Endothelial cell (in vitro differentiated cells): ENCODE results near the gene DNAAF8. TPM values are rescaled to one million over a fixed set of nuclear protein-coding genes. Genes with fewer than 3 reads are reported as not detected.

ENCODE experiments used
- DNase-seq: peaks from one replicate; pipeline ENCODE4 v3.0.0; 2021; ENCODE audit warnings: low spot score
- H3K27ac Mint-ChIP-seq: one replicate; pipeline ENCODE4 v1.8.0; 2021; ENCODE audit warnings: mixed read lengths, inconsistent platforms; ENCODE audit not compliant: unreplicated experiment
- H3K27me3 Mint-ChIP-seq: one replicate; pipeline ENCODE4 v1.8.0; 2021; ENCODE audit warnings: mild to moderate bottlenecking, moderate library complexity, mixed read lengths, inconsistent platforms; ENCODE audit not compliant: unreplicated experiment
- H3K36me3 Mint-ChIP-seq: one replicate; pipeline ENCODE4 v1.8.0; 2021; ENCODE audit warnings: mild to moderate bottlenecking, low read depth, mixed read lengths, inconsistent platforms; ENCODE audit not compliant: unreplicated experiment
- H3K4me1 Mint-ChIP-seq: one replicate; pipeline ENCODE4 v1.8.0; 2021; ENCODE audit warnings: mild to moderate bottlenecking, mixed read lengths, inconsistent platforms; ENCODE audit not compliant: unreplicated experiment
- H3K4me3 Mint-ChIP-seq: one replicate; pipeline ENCODE4 v1.8.0; 2021; ENCODE audit warnings: mild to moderate bottlenecking, mixed read lengths, inconsistent platforms; ENCODE audit not compliant: unreplicated experiment
- H3K9me3 Mint-ChIP-seq: one replicate; pipeline ENCODE4 v1.8.0; 2021; ENCODE audit warnings: mixed read lengths, inconsistent platforms; ENCODE audit not compliant: unreplicated experiment
- total RNA-seq: library from RNA; stranded (reverse); fragmentation: NEBNext Ultra II Directional; extraction: Animal tissue kit (Norgen Biotek cat#: 25700); gene quantifications from one replicate; pipeline ENCODE4 v1.2.1, GENCODE V29; 2021; ENCODE audit not compliant: unreplicated experiment
- TF ChIP-seq, protein P1 (sequence below): fragments of 200-600 bp; sonication (generic); IDR thresholded peaks from one replicate; pipeline ENCODE4 v1.5.0; 2021; ENCODE audit warnings: antibody characterized with exemption; ENCODE audit not compliant: unreplicated experiment

The DNAAF8 gene
- total RNA-seq, 1 donor from 2014 or later, result 0.18 TPM

DNA sequence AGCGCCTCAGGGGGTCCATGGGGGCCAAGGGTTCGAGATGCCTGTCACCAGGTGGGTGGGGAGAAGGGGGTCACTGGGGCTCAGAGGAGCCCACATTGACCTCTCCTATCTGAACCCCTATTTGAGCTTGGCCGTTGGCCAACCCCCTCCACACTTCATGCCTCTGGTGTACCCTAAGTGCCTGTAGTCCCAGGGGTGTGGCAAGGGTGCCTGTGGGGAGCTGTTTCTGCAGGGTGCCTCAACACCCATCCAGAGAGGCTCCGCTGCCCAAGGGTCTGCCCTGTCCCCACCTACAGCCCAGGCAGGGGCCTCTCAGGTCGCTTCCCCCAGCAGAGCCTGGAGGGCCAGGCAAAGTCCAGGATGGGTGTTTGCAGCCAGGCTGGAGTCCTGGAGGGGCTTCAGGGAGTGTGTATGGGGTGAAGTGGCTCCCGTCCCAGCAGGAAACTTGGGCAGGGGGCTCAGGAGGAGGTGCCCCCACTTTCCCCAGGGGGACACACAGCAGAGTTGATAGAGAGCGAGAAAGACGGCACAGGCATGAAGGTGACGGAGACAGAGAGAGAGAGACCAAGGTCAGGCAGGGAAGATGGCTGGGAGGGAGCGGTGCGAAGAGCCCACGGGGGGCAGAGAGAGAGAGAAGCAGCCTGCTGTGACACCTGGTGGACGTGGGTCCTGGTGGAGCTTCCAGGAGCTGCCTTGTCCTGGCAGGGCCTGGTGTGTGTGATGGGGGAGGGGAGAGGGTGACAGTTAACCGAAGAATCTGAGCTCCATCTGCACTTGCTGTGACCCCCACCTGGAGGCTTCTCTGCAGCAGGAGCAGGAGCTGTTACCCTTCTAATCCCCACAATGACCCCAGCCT is 53.5 kb downstream of the DNAAF8 start, which contains the start of gene SEPTIN12:
TSS of gene SEPTIN12 (minus strand) at position 719 of the 856 bp plus-strand sequence. CDS start at position 19, 700 bp downstream.
- H3K27me3 Mint-ChIP-seq, result peaks cover 8% of the 10 kb centered on the region
- DNase-seq, result no peak
- H3K27ac Mint-ChIP-seq, result no peak within 1 kb of the TSS

DNA sequence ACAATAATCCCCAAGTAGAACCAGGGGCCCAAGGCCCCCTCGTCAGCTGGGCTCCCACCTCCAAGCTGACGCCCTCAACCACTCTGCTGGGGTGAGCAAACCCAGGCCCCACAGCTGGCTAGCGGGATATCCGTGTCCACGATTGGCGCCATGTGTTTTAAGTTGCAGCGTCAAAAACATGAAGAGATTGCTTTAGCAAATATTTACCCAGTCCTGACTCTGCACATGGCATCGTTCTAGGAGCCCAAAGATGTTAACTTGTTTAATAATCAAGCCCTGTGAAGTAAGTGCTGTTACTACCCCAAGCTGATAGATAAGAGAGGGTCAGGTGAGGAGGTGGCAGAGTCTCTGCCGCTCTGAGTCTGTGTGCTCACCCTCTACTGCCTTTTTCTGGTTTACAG is 54.2 kb downstream of the DNAAF8 start:
- H3K27me3 Mint-ChIP-seq, result peaks cover 5% of the 10 kb centered on the region
- no peak for DNase-seq
- H3K27ac Mint-ChIP-seq, result no peak overlapping the region
- H3K9me3 Mint-ChIP-seq, result no peaks in the 10 kb centered on the region
- no peak overlapping the region for H3K4me3 Mint-ChIP-seq
- no peaks in the 10 kb centered on the region for H3K4me1 Mint-ChIP-seq
- TF ChIP-seq, protein P1, sequence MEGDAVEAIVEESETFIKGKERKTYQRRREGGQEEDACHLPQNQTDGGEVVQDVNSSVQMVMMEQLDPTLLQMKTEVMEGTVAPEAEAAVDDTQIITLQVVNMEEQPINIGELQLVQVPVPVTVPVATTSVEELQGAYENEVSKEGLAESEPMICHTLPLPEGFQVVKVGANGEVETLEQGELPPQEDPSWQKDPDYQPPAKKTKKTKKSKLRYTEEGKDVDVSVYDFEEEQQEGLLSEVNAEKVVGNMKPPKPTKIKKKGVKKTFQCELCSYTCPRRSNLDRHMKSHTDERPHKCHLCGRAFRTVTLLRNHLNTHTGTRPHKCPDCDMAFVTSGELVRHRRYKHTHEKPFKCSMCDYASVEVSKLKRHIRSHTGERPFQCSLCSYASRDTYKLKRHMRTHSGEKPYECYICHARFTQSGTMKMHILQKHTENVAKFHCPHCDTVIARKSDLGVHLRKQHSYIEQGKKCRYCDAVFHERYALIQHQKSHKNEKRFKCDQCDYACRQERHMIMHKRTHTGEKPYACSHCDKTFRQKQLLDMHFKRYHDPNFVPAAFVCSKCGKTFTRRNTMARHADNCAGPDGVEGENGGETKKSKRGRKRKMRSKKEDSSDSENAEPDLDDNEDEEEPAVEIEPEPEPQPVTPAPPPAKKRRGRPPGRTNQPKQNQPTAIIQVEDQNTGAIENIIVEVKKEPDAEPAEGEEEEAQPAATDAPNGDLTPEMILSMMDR, result no peak
- peaks cover 4% of the 10 kb centered on the region for H3K36me3 Mint-ChIP-seq

More for the DNA sequence above, 53.5 kb downstream of the DNAAF8 start, which contains the start of gene SEPTIN12:
- peaks cover 10% of the 10 kb centered on the region for H3K36me3 Mint-ChIP-seq
- H3K9me3 Mint-ChIP-seq, result no peaks in the 10 kb centered on the region
- TF ChIP-seq, protein P1, result no peak
- H3K4me1 Mint-ChIP-seq, result no peaks in the 10 kb centered on the region
- no peak within 1 kb of the TSS for H3K4me3 Mint-ChIP-seq

DNA sequence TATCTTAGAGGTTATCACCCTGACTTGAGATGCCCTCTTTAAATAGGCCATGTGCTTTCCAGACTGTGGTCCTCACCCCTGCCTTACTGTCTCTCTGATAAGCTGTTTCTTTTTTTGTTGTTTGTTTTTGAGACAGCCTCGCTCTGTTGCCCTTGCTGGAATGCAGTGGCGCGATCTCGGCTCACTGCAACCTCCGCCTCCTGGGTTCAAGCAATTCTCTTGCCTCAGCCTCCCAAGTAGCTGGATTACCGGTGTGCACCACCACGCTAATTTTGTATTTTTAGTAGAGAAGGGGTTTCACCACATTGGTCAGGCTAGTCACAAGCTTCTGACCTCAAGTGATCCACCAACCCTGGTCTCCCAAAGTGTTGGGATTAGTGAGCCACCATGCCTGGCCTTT is 54.6 kb downstream of the DNAAF8 start:
- TF ChIP-seq, protein P1, result no peak
- H3K4me1 Mint-ChIP-seq, result no peaks in the 10 kb centered on the region
- no peak overlapping the region for H3K27ac Mint-ChIP-seq
- H3K27me3 Mint-ChIP-seq, result peaks cover 5% of the 10 kb centered on the region
- no peak overlapping the region for H3K4me3 Mint-ChIP-seq
- peaks cover 4% of the 10 kb centered on the region for H3K36me3 Mint-ChIP-seq
- no peaks in the 10 kb centered on the region for H3K9me3 Mint-ChIP-seq
- no peak for DNase-seq

DNA sequence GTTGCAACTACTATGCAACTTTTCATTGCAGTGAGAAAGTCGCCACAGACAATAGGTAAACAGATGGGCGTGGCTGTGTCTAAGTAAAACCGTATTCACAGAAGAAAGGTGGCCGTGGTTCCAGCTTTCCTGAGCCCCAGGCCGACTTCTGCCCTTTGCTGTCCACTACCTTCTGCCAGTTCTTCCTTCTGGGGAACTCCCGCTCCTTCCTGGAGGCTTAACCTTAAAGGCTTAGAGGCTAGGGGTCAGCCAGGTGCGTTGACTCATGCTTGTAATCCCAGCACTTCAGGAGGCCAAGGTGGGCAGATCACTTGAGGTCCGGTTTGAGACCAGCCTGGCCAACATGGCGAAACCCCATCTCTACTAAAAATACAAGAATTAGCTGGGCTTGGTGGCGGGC is 55.9 kb downstream of the DNAAF8 start:
- no peak for DNase-seq
- Mint-ChIP-seq H3K4me3 (no peak overlapping the region), H3K36me3 (no peaks in the 10 kb centered on the region), H3K4me1 (no peaks in the 10 kb centered on the region), H3K27ac (no peak overlapping the region), H3K27me3 (peaks cover 3% of the 10 kb centered on the region), H3K9me3 (no peaks in the 10 kb centered on the region)
- TF ChIP-seq, protein P1, result no peak

DNA sequence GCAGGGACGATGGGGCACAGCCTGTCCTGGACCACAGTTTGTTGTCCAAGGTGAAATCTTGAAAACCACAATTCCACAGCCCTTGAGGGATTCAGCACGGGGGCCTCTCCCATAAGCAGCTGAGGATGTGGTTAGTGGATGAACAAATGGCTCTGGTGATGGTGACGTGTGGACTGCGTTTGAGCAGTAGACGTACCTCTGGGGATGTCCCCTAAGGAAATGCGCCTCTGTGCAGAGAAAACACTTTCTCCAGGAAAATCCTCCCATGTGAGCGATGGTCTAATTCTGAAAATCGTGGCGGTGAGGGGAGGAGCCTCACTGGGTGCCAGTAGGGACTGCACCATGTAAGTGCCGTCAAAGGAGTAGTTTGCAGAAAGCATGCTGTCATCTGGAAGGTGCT is 56.5 kb downstream of the DNAAF8 start:
- no peak for DNase-seq
- no peak overlapping the region for H3K27ac Mint-ChIP-seq
- H3K4me1 Mint-ChIP-seq, result no peaks in the 10 kb centered on the region
- H3K36me3 Mint-ChIP-seq, result no peaks in the 10 kb centered on the region
- no peak overlapping the region for H3K4me3 Mint-ChIP-seq
- TF ChIP-seq, protein P1, result no peak
- no peaks in the 10 kb centered on the region for H3K9me3 Mint-ChIP-seq
- H3K27me3 Mint-ChIP-seq, result peaks cover 3% of the 10 kb centered on the region
